Renal cortical epithelial cell (primary cell): ENCODE measurements around the gene SPOCD1. TPM values are rescaled to one million over a fixed set of nuclear protein-coding genes. Genes with fewer than 3 reads are reported as not detected.
"Not testable (repeated sequence)": the region's sequence is repeated elsewhere in the genome, so short reads cannot be mapped to it uniquely, and the experiment has no call there.

ENCODE experiments used
- DNase-seq: peaks from one replicate; pipeline ENCODE4 v3.0.0-alpha.2; 2011; ENCODE audit warnings: low read depth
- total RNA-seq: library from RNA; depleted of rRNA; stranded (reverse); fragments of >200 nt; gene quantifications from 2 replicates; pipeline ENCODE4 v1.2.3, GENCODE V29; 2014

Gene SPOCD1
- total RNA-seq, 1 donor from 2014 or later, result 5.0 TPM

DNA sequence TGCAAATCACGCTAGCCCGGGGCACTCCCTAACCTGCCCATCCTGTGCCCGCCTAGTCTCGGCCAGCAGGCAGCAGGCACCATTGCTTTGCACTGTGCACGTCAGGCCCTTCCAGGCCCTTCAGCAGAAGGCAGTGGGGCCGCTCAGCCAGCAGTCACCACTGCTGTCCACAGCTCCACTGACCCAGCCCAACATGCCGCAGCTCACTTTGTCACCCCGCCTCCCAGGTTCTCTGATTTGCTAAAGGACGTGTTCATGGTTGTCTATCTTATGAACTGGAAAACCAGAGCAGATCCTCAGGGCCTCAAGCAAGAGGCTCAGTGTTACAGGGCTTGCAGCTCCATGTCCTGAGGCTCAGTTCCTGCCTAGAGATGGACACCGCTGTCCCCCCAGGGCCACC lies 14.2 kb upstream of the SPOCD1 start:
- no peak for DNase-seq

DNA sequence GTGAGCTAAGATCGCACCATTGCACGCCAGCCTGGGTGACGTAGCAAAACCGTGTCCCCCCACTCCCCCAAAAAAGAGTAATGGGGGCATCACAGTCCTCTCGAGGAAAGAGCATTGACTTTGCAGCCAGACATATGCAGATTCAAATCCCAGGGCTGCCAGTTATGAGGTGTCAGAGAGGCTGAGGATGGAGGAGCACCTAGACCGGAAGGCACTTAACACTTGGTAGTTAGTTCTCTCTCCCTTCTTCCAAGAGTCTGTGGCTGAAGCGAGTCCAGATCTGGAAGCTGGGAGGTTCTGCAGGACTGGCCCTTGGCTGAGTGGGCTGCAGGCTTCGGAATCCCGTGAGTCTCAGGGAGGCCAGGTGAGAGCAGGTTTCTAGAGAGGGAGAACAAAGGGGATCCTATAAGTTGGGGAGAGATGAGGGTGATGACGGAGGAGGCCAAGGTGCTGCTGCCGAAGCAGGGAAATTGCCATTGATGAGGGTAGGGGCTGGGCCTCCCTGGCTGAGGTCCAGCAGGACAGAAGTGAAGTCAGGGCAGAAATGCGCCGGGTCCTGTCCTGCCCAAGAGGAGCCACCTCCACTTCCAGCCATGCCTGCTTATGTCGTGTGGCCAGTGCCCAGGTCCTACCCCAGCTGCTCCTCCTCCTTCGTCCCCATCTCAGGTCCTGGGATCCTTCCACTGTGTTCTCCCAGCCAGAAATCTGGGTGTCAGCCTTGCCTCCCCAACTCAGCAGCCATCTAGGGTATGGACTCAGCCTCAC lies 13.3 kb upstream of the SPOCD1 start:
- DNase-seq, result no peak

DNA sequence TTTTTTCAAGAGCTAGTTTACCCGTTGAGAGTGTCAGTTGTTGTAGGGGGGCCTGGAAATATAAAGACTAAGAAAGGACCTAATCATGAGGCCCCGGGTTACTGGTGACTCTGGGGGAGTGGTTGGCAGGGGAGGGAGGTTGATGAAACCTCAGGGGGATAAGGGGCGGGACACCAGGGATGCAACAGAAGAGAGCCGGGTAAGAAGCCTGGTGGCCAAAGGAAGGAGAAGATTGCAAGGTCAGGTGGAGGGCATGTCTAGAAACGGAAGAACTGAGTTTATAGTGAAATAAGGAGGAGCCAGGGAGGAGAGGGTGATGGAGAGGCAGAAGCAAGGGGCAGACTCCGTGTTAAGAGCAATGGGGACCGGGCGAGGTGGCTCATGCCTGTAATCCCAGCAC lies 12.5 kb upstream of the SPOCD1 start:
- DNase-seq, result no peak

DNA sequence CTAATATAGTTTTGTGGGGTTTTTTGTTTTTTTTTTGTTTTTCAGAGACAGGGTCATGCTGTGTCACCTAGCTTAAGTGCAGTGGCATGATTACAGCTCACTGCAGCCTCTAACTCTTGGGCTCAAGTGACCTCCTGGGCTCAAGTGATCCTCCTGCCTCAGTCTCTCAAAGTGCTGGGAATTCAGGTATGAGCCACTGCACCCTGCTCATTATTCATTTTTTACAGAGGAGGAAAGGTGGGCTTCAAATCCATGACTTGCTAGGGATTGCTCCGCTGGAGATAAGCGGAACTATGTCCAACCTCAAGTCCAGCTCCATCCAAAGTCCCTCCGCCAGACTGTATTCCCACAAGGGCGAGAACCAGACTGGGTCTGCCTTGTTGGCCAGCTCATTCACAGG lies 8.0 kb upstream of the SPOCD1 start:
- no peak for DNase-seq

DNA sequence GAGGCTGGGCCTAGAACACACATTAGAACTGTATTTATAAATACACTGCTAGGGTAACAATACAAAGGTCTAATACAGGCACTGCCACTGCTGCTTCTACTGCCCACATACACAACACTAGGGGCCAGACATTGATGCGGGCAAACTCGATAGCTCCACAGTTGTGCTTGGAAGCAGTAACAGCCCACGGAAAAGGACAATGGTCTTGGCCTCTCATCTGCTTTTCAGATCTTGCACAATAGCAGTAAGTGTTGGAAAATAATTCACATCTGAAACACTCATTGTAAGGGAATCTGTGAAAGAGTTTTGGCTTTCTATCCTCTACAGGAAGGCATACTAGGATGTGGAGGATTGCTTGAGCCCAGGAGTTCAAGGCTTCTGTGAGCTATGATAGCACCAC lies 6.9 kb upstream of the SPOCD1 start:
- peak; percentile 44 for DNase-seq

DNA sequence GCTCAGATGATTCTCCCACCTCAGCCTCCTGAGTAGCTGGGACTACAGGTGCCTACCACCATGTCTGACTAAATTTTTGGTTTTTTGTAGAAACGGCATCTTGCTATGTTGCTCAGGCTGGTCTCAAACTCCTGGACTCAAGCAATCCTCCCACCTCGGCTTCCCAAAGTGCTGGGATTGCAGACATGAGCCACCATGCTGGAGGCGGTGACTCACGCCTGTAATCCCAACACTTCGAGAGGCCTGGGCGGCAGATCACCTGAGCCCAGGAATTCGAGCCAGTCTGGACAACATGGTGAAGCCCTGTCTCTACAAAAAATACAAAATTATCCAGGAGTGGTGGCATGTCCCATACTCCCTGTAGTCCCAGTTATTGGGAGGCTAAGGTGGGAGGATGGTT lies 4.4 kb upstream of the SPOCD1 start:
- not testable (repeated sequence) for DNase-seq

DNA sequence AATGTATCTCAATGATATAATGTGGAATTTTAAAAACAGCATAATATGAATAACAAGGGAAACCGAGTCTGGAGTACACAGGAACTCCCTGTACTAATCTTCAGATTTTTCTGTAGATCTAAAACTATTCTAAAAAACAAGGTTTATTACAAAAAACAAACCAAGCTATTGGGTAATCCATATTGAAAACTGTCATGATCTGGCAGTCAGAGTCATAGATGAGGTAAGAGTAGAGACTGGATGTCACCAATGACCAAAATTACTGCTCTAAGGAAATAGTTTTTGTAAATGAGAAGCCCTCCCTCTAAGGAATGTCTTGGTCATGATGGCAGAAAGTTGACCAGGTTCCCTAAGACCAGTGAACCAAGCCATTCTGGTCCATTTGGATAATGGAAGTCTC lies 2.4 kb upstream of the SPOCD1 start:
- no peak for DNase-seq

DNA sequence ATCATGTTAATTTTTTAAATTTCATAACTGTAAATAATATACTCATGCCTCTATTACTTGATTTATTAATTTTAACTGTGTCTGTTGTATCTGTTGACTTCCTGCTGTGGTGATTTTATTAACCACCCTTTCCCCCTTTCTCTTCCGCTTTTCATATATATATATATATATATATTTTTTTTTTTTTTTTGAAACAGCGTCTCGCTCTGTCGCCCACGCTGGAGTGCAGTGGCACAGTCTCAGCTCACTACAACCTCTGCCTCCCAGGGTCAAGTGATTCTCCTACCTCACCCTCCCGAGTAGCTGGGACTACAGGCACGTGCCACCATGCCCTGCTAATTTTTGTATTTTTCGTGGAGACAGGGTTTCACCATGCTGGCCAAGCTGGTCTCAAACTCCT lies 1.1 kb upstream of the SPOCD1 start:
- not testable (repeated sequence) for DNase-seq

DNA sequence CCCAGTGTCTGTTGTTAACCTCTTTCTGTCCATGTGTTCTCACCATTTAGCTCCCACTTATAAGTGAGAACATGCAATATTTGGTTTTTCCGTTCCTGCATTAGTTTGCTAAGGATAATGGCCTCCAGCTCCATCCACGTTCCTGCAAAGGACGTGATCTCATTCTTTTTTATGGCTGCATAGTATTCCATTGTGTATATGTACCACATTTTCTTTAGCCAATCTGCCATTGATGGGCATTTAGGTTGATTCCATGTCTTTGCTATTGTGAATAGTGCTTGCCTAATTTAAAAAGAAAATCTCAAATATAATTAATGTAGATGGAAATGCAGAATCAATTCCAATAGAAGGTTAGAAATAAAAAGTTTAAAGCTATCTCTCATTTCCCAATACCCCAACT lies 679 bp upstream of the SPOCD1 start:
- DNase-seq, result not testable (repeated sequence)

DNA sequence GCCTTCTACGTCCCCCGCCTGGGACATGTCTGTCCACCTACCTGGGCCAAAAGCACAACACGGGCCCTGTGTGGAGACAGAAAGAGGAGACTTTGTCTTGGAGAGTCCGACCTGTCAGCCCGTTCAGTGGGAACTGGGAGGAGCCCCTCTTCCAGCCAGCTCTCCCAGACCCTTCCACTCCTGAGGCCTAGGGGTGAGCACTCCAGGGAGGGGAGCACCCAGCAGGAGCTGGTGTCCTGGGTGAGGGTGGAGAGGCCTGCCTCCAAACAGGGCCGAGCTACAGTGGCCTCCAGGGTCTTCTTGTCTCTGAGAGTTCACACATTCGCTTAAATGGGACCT lies 546 bp downstream of the SPOCD1 start:
- no peak for DNase-seq

DNA sequence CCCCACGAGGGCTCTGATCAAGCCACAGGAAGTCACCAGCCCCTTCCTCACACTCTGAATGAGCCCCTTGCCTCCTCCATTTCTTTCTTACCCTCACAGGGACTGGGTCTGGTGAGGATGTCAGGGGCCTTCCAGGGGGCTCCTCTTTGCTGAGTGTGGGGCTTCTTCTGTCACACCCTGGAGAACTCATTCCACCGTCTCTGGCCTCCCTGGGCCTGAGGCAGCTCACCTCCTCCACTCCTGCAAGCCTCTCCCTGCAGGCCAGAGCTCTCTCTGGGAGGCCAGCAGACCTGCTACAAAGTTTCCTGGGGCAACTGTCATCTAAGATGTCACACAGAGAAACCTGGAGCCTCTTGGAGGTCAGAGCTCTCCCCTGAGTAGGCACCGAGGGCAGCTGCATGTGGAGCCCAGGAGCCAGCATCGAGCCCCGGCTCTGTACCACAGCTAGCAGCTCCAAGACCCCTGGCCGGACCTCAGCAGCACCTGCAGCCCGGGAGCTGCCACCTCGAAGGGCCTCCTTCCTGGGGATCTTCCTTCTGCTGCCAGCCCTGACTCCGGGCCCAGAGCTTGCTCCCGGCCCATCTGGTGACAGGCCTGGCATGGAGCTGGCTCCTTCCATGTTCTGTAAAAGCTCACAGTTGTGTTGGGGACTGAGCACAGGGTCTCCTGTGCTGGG lies 1.1 kb downstream of the SPOCD1 start:
- DNase-seq, result no peak

DNA sequence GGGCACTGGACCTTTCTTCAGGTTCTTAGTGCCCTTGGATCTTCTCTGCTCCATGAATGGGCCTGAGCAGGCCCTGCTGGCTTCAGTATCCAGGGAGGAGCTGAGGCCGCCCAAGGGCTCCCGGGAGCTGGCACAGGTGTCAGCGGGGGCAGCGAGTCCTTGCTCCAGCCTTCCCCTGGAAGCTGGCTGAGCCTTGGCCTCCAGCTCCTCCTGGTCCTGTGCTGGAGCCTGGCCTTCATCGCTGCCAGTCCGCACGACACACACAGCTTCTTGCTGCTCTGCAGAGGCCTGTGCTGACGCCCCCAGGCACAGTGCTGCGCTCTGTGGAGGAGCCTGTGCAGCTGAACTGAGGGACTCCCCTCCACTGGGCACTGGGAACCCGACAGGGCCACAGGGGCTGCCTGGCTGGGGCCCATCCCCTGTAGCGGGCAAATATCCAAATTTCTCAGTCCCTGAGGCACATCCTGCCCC lies 1.7 kb downstream of the SPOCD1 start:
- no peak for DNase-seq

DNA sequence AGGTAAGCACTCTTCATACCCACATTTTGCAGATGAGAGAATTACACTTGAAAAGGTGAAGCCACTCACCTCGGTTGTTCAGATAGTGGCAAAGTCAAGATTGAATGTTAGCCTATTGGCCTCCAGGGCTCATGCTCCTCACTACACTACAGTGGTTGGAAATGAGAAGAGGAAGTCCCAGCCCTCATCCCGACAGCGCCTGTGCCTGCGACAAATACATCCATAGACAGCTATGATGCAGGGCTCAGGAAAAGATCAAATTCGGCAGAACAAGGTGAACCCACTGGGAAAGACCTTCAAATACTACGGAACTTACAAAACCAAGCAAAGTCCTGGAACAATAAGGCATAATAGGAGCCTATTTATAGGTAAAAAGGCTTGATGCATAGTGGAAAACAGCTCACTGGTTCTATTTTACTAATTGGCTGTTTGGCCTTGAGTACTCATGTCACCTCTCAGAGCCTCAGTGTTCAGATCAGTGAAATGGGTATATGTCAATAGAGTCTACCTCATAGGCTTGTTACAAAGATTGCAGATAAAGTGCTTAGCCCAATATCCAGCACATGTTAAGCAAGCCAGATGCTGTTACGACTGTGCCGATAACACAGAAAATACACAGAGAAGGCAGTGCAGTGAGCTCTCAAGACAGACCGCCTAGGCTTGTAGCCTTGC lies 3.5 kb downstream of the SPOCD1 start:
- DNase-seq, result no peak

DNA sequence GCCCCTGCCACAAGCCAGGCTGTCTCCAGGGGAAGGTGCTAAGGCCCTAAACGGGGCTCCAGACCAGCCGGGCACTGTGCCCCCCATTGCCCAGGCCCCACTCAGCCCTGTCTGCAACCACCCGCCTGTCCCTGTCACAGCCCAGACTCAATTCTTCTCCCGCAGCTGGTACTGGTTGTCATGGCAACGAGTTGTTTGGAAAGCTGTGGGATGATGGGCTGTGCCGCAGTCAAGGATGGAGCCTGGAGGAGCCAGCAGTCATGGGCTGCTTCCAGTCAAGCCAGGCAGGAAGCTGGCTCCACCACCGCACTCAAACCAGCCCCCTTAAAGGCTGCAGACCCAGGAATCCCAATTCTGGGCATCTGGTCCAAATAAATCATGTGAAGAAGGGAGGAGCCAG lies 4.2 kb downstream of the SPOCD1 start:
- DNase-seq, result peak; percentile 29

DNA sequence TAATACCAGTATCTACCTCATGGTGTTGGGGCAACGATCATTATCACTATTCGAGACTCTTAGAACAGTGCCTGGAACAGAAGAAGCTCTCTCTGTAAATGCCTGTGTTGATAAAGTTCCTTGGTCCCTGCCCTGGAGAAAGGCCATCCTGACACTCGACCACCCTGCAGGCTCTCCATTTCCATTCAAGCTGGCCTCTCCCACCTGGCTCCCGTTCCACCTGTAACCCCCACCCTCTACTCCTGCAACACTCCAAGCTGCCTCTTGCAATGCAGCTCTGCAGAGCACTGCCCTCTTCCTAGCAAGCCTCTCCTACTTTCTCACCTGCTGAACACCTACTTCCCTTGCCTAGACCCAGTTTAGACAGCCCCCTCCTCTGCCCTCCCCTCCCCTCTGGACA lies 6.1 kb downstream of the SPOCD1 start:
- no peak for DNase-seq

DNA sequence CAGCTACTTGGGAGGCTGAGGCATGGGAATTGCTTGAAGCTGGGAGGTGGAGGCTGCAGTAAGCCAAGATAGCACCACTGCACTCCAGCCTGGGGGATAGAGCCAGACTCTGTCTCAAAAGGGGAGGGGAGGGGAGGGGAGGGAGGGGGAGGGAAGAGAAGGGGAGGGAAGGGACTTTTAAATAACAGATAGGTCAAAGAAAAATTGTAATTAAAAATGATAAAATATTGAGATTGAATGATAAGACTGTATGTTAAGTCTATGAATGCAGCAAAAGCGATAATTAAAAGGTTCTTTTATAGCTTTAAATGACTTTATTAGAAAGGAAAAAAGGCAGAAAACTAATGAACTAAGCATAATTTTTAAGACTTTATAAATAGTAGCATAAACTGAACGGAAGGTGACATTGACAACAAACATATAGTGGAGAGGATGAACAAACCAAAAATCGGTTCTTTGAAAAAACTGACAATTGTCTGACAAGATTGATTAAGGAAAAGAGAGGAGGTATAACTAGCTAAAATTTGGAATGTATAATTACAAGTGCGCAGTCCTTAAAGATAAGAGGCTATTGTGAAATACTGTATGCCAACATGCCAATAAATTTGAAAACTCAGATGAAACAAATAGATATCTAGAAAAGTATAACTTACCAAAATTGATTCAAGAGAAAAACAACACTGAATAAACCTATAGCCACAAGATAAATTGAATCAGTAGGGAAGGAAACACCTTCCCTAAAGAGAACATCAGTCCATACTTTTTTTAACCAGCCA lies 8.4 kb downstream of the SPOCD1 start:
- DNase-seq, result no peak

DNA sequence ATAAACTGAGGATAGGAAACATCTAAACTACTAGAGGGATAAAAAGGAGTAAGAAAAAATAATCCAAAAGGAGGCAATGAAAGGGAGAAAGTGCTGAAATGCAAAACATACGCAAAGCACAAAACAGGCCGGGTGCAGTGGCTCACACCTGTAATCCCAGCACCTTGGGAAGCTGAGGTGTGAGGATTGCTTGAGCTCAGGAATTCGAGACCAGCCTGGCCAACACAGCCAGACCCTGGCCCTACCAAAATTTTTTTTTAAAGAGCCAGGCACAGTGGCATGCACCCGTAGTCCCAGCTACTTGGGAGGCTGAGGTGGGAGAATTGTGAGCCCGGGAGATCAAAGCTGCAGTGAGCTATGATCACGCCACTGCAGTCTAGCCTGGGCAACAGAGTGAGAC lies 10.5 kb downstream of the SPOCD1 start:
- DNase-seq, result no peak

DNA sequence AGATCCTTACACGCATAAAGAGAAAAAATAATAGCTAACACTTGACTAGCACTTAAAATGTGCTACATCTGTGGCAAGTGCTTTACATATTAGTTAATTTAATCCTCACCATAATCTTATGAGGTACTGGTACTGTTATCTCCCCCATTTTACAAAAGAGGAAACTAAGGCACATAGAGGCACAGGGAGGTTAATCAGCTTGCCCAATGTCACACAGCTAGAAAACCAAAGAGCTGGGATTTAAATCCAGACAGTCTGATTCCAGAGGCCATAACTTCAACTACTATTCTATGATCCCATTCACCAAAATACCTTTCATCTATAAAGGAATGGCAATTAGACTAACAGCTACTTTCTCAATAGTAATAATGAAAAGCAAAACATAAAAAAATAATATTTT lies 11.7 kb downstream of the SPOCD1 start:
- DNase-seq, result no peak

DNA sequence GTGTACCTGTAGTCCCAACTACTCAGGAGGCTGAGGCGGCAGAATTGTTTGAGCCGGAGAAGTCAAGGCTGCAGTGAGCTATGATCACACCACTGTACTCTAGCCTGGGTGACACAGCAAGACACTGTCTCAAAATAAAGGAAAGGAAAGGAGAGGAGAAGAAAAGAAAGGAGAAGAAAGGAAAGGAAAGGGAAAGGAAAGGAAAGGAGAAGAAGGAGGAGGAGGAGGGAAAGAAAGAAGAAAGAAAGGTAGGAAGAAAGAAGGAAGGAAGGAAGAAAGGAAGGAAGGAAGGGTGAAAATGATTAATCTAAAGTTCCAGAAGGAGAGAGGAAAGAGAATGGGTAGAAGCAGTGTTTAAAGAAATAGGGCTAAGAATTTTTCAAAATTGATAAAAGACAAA lies 12.2 kb downstream of the SPOCD1 start:
- DNase-seq, result no peak

DNA sequence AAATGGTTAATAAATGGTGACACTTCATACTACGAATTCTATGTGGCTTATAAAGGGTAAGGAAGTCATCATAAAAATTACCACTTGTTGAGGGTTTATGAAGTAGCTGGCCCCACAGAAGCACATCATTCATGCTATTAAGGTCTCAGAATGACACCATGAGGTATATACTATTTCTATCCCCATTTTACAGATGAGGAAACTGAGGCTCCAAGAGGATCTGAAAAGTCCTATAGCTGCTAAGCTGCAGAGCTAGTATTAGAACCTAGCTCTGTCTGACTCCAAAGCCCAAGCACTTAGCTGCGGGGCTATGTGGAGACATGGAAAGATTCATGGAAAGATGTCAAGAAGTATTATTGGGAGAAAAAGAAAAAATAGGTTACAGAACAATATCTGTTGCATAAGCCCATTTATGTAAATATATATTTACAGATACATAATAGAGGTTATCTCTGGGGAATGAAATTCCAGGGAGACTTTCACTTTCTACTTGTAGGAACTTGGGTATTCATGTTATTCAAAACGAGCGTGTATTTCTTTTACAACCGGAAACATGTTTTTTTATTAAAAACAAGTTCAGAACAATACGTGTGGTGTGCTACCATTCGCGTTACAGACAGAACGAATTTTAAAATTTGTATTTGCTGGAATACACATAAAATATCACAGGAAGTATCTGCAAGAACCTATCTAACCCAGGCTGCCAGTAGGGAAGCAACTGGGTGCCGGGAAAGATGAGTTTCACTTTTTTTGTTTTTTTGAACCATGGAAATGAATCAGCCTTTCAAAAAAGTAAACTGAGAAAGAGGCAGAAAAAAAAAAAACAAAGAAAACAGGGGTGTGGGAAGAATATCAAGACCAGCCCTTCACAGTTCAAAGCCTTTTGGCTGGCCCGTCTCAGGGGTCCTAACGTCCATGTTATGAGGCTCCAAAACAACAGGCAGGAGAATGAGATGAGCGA lies 13.4 kb downstream of the SPOCD1 start:
- DNase-seq, result no peak

DNA sequence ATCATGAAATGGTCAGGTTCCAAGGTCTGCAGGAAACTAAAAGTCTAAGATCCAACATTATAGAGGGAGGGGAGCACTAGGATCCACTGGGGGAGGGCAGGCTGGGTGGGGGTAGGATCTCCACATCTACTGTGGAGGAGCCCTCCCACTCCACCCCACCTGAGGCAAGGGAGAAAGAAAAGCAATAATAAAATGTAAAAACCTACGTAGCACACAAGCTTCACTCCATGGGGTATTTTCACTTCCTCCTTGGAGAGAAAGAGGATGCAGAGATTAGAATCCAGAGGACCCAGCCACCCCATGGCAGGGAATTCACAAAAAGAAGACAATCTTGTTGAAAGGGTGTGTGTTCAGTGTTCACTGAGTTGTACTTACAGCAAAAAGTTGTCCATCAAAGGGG lies 14.4 kb downstream of the SPOCD1 start:
- no peak for DNase-seq
